K562 (cell line): ENCODE measurements around the gene SLC35A1. TPM values are rescaled to one million over a fixed set of nuclear protein-coding genes. Genes with fewer than 3 reads are reported as not detected.

ENCODE experiments used
- CREB1 ChIP-seq, 2 experiments: sonication (generic) in 1 of 2; formaldehyde crosslinking in 1 of 2; IDR thresholded peaks; 2 replicates each; pipeline versions ENCODE4 v1.6.1 to v1.8.0; 2012 to 2022; ENCODE audit warnings: inconsistent platforms in 1 of 2, mild to moderate bottlenecking in 1 of 2, missing genetic modification reagents in 1 of 2, moderate library complexity in 1 of 2
- KLF10 ChIP-seq: fragments of 250-450 bp; sonication (Bioruptor Pico); IDR thresholded peaks from 2 replicates; pipeline ENCODE4 v1.6.1; 2021; ENCODE audit warnings: matching md5 sums
- POLR2H ChIP-seq: IDR thresholded peaks from 2 replicates; pipeline ENCODE4 v1.6.1; 2016; ENCODE audit warnings: missing genetic modification characterization, low read depth, mild to moderate bottlenecking, control low read depth, missing compliant biosample characterization, moderate library complexity
- POU5F1 ChIP-seq: fragments of 150-350 bp; IDR thresholded peaks from 2 replicates; pipeline ENCODE4 v1.6.1; 2014; ENCODE audit warnings: borderline replicate concordance, low read length, low read depth, mild to moderate bottlenecking; ENCODE audit not compliant: partially characterized antibody
- RUNX1 ChIP-seq: sonication (generic); IDR thresholded peaks from 2 replicates; pipeline ENCODE4 v1.6.1; 2016; ENCODE audit warnings: antibody characterized with exemption, low read depth
- STAG1 ChIP-seq: sonication (generic); formaldehyde crosslinking; IDR thresholded peaks from 2 replicates; pipeline ENCODE4 v1.5.0; 2020; ENCODE audit warnings: missing genetic modification reagents, borderline replicate concordance
- ZNF197 ChIP-seq: fragments of 200-800 bp; sonication (Bioruptor generic); IDR thresholded peaks from 2 replicates; pipeline ENCODE4 v1.6.1; 2016; ENCODE audit warnings: low read depth, missing genetic modification characterization, missing compliant biosample characterization
- ZNF232 ChIP-seq: sonication (generic); formaldehyde crosslinking; IDR thresholded peaks from 2 replicates; pipeline ENCODE4 v1.8.0; 2022; ENCODE audit warnings: mild to moderate bottlenecking, missing genetic modification reagents
- ZNF586 ChIP-seq: fragments of 450-650 bp; formaldehyde crosslinking; conservative IDR thresholded peaks from 2 replicates; pipeline ENCODE4 v1.4.0; 2020; ENCODE audit warnings: mild to moderate bottlenecking, moderate library complexity
- polyA plus RNA-seq, 8 experiments: library from polyadenylated mRNA; depleted of rRNA in 4 of 8; stranded (reverse) in 5 of 8; unstranded in 3 of 8; fragments of >200 nt; fragmentation: Nextera tagmentation in 2 of 8; fragmentation: Illumina TruSeq in 1 of 8; extraction: Ambion mirVana in 2 of 8; extraction: Trizol in 1 of 8; gene quantifications; 2 replicates each; pipeline versions ENCODE4 v1.2.1 to v1.2.3, GENCODE V29; 2011 to 2014; ENCODE audit warnings: inconsistent platforms in 1 of 8, missing spikeins in 1 of 8
- total RNA-seq, 7 experiments: library from RNA; depleted of rRNA in 6 of 7; stranded (reverse); fragments of >200 nt in 6 of 7; fragmentation: Illumina TruSeq in 2 of 7; extraction: Trizol in 2 of 7; gene quantifications; 2 replicates each; pipeline versions ENCODE4 v1.2.1 to v1.2.3, GENCODE V29; 2011 to 2021; ENCODE audit warnings: low replicate concordance in 1 of 7
- TF ChIP-seq, protein P1 (sequence below), 3 experiments: IDR thresholded peaks in 2 of 3; conservative IDR thresholded peaks in 1 of 3; 2 replicates each; pipeline ENCODE4 v1.5.1; 2011 to 2012; ENCODE audit warnings: low read length in 3 of 3, mild to moderate bottlenecking in 3 of 3, control low read depth in 2 of 3, improper control_type of control experiment in 1 of 3, inconsistent platforms in 1 of 3, low read depth in 1 of 3, mixed read lengths in 1 of 3, moderate library complexity in 1 of 3; ENCODE audit not compliant: insufficient read depth in 2 of 3
- TF ChIP-seq, protein P2 (sequence below): fragments of 250-450 bp; sonication (Bioruptor Pico); IDR thresholded peaks from 2 replicates; pipeline ENCODE4 v1.5.1; 2021; ENCODE audit warnings: mild to moderate bottlenecking
- TF ChIP-seq, protein P3 (sequence below): fragments of 450-650 bp; IDR thresholded peaks from 2 replicates; pipeline ENCODE4 v1.6.1; 2016; ENCODE audit warnings: mild to moderate bottlenecking
- TF ChIP-seq, protein P4 (sequence below): IDR thresholded peaks from 2 replicates; pipeline ENCODE4 v1.6.1; 2016; ENCODE audit warnings: missing genetic modification characterization, missing compliant biosample characterization
- TF ChIP-seq, protein P5 (sequence below): sonication (generic); formaldehyde crosslinking; IDR thresholded peaks from 2 replicates; pipeline ENCODE4 v1.8.0; 2023; ENCODE audit warnings: missing genetic modification reagents, mild to moderate bottlenecking, borderline replicate concordance

Gene SLC35A1
- total and polyA plus RNA-seq, 9 of the 15 experiments (the other 6 are each of a cell fraction or from before 2014, with no cell fraction given): 7.5 to 37.1 (median 14.9) TPM

DNA sequence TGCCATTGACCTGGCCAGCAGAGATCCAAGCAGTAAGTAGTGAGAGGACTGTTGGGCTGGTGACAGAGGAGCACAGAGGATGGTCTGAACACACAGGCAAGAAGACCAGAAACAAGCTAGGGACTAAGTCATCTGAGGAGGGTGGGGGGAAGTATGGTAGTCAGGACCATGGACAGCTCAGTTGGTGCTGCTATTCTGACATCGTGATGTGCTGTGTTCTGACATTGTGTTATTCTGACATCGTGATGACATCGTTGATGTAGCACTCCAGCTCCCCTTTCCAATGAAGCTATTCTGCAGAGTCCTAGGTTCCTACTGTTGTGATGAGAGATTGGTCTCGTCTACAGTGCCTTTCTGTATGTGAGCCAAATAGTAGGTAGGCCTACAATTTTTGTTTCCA lies 36.3 kb upstream of the SLC35A1 start (continued):
- TF ChIP-seq CREB1 (IDR thresholded peaks at IDR 0.05): peak; percentile 89
- peak; percentile 57; the same call in 1 of the 2 replicates for TF ChIP-seq CREB1 (CRISPR knock-in tag; IDR thresholded peaks at IDR 0.05)
- TF ChIP-seq RUNX1: no peak
- TF ChIP-seq, protein P1, sequence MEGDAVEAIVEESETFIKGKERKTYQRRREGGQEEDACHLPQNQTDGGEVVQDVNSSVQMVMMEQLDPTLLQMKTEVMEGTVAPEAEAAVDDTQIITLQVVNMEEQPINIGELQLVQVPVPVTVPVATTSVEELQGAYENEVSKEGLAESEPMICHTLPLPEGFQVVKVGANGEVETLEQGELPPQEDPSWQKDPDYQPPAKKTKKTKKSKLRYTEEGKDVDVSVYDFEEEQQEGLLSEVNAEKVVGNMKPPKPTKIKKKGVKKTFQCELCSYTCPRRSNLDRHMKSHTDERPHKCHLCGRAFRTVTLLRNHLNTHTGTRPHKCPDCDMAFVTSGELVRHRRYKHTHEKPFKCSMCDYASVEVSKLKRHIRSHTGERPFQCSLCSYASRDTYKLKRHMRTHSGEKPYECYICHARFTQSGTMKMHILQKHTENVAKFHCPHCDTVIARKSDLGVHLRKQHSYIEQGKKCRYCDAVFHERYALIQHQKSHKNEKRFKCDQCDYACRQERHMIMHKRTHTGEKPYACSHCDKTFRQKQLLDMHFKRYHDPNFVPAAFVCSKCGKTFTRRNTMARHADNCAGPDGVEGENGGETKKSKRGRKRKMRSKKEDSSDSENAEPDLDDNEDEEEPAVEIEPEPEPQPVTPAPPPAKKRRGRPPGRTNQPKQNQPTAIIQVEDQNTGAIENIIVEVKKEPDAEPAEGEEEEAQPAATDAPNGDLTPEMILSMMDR (IDR thresholded peaks at IDR 0.05 in 2 of 3, conservative IDR thresholded peaks at IDR 0.05 in 1 of 3; ENCODE audit: insufficient read depth in 2 of 3, low read depth in 1 of 3, low read length in 3 of 3): no peak
- TF ChIP-seq, protein P2, sequence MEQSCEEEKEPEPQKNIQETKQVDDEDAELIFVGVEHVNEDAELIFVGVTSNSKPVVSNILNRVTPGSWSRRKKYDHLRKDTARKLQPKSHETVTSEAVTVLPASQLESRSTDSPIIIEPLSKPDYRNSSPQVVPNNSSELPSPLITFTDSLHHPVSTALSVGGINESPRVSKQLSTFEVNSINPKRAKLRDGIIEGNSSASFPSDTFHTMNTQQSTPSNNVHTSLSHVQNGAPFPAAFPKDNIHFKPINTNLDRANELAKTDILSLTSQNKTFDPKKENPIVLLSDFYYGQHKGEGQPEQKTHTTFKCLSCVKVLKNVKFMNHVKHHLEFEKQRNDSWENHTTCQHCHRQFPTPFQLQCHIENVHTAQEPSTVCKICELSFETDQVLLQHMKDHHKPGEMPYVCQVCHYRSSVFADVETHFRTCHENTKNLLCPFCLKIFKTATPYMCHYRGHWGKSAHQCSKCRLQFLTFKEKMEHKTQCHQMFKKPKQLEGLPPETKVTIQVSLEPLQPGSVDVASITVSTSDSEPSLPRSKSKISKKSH: no peak
- peak; percentile 88 for TF ChIP-seq ZNF197
- TF ChIP-seq, protein P3, sequence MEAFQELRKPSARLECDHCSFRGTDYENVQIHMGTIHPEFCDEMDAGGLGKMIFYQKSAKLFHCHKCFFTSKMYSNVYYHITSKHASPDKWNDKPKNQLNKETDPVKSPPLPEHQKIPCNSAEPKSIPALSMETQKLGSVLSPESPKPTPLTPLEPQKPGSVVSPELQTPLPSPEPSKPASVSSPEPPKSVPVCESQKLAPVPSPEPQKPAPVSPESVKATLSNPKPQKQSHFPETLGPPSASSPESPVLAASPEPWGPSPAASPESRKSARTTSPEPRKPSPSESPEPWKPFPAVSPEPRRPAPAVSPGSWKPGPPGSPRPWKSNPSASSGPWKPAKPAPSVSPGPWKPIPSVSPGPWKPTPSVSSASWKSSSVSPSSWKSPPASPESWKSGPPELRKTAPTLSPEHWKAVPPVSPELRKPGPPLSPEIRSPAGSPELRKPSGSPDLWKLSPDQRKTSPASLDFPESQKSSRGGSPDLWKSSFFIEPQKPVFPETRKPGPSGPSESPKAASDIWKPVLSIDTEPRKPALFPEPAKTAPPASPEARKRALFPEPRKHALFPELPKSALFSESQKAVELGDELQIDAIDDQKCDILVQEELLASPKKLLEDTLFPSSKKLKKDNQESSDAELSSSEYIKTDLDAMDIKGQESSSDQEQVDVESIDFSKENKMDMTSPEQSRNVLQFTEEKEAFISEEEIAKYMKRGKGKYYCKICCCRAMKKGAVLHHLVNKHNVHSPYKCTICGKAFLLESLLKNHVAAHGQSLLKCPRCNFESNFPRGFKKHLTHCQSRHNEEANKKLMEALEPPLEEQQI: peak; percentile 76
- no peak for TF ChIP-seq ZNF586 (CRISPR knock-in tag)
- no peak for TF ChIP-seq POLR2H (tag)
- TF ChIP-seq, protein P4, sequence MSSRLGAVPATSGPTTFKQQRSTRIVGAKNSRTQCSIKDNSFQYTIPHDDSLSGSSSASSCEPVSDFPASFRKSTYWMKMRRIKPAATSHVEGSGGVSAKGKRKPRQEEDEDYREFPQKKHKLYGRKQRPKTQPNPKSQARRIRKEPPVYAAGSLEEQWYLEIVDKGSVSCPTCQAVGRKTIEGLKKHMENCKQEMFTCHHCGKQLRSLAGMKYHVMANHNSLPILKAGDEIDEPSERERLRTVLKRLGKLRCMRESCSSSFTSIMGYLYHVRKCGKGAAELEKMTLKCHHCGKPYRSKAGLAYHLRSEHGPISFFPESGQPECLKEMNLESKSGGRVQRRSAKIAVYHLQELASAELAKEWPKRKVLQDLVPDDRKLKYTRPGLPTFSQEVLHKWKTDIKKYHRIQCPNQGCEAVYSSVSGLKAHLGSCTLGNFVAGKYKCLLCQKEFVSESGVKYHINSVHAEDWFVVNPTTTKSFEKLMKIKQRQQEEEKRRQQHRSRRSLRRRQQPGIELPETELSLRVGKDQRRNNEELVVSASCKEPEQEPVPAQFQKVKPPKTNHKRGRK: no peak
- no peak for TF ChIP-seq POU5F1
- TF ChIP-seq, protein P5, sequence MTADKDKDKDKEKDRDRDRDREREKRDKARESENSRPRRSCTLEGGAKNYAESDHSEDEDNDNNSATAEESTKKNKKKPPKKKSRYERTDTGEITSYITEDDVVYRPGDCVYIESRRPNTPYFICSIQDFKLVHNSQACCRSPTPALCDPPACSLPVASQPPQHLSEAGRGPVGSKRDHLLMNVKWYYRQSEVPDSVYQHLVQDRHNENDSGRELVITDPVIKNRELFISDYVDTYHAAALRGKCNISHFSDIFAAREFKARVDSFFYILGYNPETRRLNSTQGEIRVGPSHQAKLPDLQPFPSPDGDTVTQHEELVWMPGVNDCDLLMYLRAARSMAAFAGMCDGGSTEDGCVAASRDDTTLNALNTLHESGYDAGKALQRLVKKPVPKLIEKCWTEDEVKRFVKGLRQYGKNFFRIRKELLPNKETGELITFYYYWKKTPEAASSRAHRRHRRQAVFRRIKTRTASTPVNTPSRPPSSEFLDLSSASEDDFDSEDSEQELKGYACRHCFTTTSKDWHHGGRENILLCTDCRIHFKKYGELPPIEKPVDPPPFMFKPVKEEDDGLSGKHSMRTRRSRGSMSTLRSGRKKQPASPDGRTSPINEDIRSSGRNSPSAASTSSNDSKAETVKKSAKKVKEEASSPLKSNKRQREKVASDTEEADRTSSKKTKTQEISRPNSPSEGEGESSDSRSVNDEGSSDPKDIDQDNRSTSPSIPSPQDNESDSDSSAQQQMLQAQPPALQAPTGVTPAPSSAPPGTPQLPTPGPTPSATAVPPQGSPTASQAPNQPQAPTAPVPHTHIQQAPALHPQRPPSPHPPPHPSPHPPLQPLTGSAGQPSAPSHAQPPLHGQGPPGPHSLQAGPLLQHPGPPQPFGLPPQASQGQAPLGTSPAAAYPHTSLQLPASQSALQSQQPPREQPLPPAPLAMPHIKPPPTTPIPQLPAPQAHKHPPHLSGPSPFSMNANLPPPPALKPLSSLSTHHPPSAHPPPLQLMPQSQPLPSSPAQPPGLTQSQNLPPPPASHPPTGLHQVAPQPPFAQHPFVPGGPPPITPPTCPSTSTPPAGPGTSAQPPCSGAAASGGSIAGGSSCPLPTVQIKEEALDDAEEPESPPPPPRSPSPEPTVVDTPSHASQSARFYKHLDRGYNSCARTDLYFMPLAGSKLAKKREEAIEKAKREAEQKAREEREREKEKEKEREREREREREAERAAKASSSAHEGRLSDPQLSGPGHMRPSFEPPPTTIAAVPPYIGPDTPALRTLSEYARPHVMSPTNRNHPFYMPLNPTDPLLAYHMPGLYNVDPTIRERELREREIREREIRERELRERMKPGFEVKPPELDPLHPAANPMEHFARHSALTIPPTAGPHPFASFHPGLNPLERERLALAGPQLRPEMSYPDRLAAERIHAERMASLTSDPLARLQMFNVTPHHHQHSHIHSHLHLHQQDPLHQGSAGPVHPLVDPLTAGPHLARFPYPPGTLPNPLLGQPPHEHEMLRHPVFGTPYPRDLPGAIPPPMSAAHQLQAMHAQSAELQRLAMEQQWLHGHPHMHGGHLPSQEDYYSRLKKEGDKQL (CRISPR knock-in tag): no peak
- TF ChIP-seq KLF10: no peak
- TF ChIP-seq STAG1: no peak
- TF ChIP-seq ZNF232 (CRISPR knock-in tag): 0 out of 2 replicates have a peak, but pooled peaks have one; percentile 59
